ENCODE data around the gene BACE2.

DNA sequence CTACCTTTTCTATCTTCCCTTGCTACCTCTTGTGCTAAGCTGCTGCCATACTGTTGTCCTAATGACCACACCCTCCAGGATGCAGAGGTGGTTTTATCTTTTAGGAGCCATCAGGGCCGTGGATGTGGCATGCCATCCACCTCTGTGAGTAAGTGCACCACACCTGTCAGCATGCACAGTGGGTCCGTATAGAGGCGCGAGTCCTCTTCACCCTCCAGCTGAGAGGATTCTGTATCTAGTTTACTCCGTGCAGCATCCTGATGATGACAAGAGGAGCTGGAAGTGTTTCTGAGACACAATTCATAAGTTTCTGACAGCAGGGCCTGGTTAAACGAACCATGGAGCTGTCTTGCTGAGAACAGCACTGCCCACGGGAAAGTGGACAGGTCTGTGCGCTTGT is 159.8 kb downstream of the BACE2 start:
- TF ChIP-seq RAD21 (conservative IDR thresholded peaks at IDR 0.05 in 1 of 2, IDR thresholded peaks at IDR 0.05 in 1 of 2) = no peak
- TF ChIP-seq, protein P1, sequence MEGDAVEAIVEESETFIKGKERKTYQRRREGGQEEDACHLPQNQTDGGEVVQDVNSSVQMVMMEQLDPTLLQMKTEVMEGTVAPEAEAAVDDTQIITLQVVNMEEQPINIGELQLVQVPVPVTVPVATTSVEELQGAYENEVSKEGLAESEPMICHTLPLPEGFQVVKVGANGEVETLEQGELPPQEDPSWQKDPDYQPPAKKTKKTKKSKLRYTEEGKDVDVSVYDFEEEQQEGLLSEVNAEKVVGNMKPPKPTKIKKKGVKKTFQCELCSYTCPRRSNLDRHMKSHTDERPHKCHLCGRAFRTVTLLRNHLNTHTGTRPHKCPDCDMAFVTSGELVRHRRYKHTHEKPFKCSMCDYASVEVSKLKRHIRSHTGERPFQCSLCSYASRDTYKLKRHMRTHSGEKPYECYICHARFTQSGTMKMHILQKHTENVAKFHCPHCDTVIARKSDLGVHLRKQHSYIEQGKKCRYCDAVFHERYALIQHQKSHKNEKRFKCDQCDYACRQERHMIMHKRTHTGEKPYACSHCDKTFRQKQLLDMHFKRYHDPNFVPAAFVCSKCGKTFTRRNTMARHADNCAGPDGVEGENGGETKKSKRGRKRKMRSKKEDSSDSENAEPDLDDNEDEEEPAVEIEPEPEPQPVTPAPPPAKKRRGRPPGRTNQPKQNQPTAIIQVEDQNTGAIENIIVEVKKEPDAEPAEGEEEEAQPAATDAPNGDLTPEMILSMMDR (IDR thresholded peaks at IDR 0.05) = no peak
- no peak for TF ChIP-seq POLR2A (IDR thresholded peaks at IDR 0.05; ENCODE audit: low read length)
- TF ChIP-seq, protein P2, sequence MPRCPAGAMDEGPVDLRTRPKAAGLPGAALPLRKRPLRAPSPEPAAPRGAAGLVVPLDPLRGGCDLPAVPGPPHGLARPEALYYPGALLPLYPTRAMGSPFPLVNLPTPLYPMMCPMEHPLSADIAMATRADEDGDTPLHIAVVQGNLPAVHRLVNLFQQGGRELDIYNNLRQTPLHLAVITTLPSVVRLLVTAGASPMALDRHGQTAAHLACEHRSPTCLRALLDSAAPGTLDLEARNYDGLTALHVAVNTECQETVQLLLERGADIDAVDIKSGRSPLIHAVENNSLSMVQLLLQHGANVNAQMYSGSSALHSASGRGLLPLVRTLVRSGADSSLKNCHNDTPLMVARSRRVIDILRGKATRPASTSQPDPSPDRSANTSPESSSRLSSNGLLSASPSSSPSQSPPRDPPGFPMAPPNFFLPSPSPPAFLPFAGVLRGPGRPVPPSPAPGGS (IDR thresholded peaks at IDR 0.05) = no peak
- TF ChIP-seq PHF8 (IDR thresholded peaks at IDR 0.05; ENCODE audit: borderline replicate concordance, low read depth) = no peak
- no peak for TF ChIP-seq JUNB (IDR thresholded peaks at IDR 0.05)
- no peak for TF ChIP-seq JUN (IDR thresholded peaks at IDR 0.05)
